ENCODE data around the gene CCDC124.

- no peak for TF ChIP-seq CTCF (conservative IDR thresholded peaks at IDR 0.05; ENCODE audit: low read depth, low read length)
- TF ChIP-seq POLR2A (IDR thresholded peaks at IDR 0.05; ENCODE audit: low read depth, low read length): no peak
- no peak for TF ChIP-seq CEBPB (IDR thresholded peaks at IDR 0.05; ENCODE audit: low read depth, low read length)
- no peak for TF ChIP-seq MXI1 (IDR thresholded peaks at IDR 0.05; ENCODE audit: borderline replicate concordance, low read depth, low read length)
- TF ChIP-seq SMC3 (IDR thresholded peaks at IDR 0.05; ENCODE audit: low read depth, low read length): no peak
- TF ChIP-seq MAZ (IDR thresholded peaks at IDR 0.05; ENCODE audit: borderline replicate concordance, low read depth, low read length): no peak
- no peak for TF ChIP-seq FOS (IDR thresholded peaks at IDR 0.05; ENCODE audit: low read depth, low read length)
- no peak for TF ChIP-seq RFX5 (IDR thresholded peaks at IDR 0.05; ENCODE audit: low read depth, low read length)
- no peak for TF ChIP-seq BHLHE40 (IDR thresholded peaks at IDR 0.05; ENCODE audit: low read depth, low read length)
- no peak for TF ChIP-seq NFE2L2 (IDR thresholded peaks at IDR 0.05; ENCODE audit: low read depth, low read length)
- no peak for TF ChIP-seq RAD21 (IDR thresholded peaks at IDR 0.05; ENCODE audit: low read length)
- TF ChIP-seq USF2 (IDR thresholded peaks at IDR 0.05; ENCODE audit: low read depth, low read length): no peak
- no peak for TF ChIP-seq MAFK (IDR thresholded peaks at IDR 0.05; ENCODE audit: low read depth, low read length)
- TF ChIP-seq CHD1 (IDR thresholded peaks at IDR 0.05; ENCODE audit: low read depth, low read length): no peak
Measured at GRCh38 chr19:17908244-17908643, 24.6 kb upstream of the CCDC124 start.

All from IMR-90 (cell line).